HG03095 (cell line): ENCODE measurements around the gene ZBTB39.
A peak's percentile ranks its signal among the peaks of the same experiment; 100 is the strongest.
"Not testable (repeated sequence)": the region's sequence is repeated elsewhere in the genome, so short reads cannot be mapped to it uniquely, and the experiment has no call there.

Experiments used
- ATAC-seq: cut with Tn5 transposase; IDR thresholded peaks from one replicate; pipeline ENCODE4 v1.9.1; 2021; ENCODE audit warnings: moderate library complexity; ENCODE audit not compliant: unreplicated experiment

ZBTB39 gene

GRCh38 chr12:57033431-57033830, 27.1 kb upstream of the ZBTB39 start:
- ATAC-seq, result no peak

GRCh38 chr12:57031789-57032188, 25.4 kb upstream of the ZBTB39 start:
- ATAC-seq, result no peak

DNA sequence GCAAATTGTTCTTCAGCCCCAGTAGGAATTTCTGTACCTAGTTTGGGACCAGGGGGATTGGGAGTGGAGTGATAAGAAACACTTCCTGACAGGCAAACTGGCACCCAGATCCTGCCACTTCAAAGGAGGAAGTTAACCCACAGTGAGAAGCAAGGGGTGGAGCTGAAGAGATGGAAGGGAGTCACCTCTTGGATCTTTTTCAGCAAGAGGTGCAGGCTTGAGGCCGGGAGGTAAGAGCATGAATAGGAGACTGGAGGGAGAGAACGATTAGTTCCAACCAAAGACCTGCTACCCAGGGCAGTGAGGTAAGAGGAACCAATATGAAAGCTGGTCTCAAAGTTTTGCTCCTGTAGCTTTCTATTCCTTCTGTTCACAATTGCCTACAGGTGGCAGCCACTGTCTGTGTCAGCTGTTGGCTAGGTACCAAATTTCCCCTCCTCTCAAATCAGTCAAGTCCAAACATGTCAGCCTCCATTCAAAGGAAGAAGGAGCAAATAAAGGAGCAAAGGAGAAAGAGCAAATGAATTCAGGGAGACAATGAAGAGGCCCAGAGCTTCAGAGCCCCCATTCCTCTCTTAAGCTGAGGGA, 24.9 kb upstream of the ZBTB39 start:
- ATAC-seq, result peak; percentile 59

GRCh38 chr12:57029457-57029856, 23.1 kb upstream of the ZBTB39 start:
- no peak for ATAC-seq

DNA sequence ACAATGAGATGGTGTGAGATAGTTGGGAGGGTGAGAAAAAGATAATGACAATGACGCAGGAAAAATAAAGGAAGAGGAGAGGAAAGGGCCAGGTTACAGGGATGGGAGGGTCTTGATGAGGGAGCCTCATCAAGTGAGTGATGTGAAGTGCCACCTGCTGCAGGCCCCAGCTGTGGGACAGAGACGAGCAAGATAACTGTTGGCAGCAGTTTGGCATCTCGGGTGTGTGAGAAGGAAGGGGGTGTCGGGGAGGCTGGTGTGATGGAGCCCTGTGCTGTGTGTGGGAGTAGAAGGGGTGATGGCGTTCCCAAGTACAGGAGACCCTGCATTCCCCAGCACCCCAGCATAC, 21.4 kb upstream of the ZBTB39 start:
- no peak for ATAC-seq

GRCh38 chr12:57027011-57027804, 20.9 kb upstream of the ZBTB39 start:
- no peak for ATAC-seq

GRCh38 chr12:57025196-57025595, 18.9 kb upstream of the ZBTB39 start:
- ATAC-seq, result no peak

GRCh38 chr12:57022324-57022723, 16.0 kb upstream of the ZBTB39 start:
- ATAC-seq, result not testable (repeated sequence)

- no peak for ATAC-seq
Measured at GRCh38 chr12:57019983-57020719, 13.8 kb upstream of the ZBTB39 start.

DNA sequence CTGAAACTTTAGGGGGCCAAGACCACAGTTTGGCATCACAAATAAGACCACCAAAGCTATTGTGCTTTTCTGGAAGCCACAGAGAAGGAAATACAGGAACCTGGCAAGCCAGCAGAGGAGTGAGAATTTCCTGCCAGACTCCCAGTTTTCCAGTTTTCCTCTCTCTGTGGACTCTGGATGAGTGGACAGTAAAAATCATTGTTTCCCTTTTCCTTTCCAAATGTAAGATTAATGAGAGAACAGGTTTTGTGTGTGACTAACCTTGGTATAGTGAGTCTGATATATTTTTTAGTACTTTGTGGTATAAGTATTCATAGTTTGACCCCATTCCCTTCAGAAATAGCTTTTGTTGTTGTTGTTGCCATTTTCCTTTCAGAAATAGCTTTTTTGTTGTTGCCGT, 12.6 kb upstream of the ZBTB39 start:
- no peak for ATAC-seq

DNA sequence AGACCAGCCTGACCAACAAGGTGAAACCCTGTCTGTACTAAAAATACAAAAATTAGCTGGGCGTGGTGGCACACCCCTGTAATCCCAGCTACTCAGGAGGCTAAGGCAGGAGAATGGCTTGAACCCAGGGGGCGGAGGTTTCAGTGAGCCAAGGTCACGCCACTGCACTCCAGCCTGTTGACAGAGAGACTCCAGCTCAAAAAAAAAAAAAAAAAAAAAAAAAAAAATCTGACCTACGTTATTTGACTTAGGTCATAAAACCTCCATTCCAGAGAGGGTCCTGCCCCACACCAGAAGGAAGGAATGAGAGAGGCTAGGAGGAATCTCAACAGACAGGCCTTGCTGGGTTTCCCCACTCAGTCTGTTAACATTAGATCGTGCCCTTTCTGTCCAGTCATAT, 12.0 kb upstream of the ZBTB39 start:
- ATAC-seq, result not testable (repeated sequence)

- no peak for ATAC-seq
Measured at GRCh38 chr12:57016348-57016747, 10.0 kb upstream of the ZBTB39 start, which contains the start of gene TAC3. TAC3 (minus strand) TSS chr12:57016529; CDS start chr12:57015797, 732 bp downstream.

DNA sequence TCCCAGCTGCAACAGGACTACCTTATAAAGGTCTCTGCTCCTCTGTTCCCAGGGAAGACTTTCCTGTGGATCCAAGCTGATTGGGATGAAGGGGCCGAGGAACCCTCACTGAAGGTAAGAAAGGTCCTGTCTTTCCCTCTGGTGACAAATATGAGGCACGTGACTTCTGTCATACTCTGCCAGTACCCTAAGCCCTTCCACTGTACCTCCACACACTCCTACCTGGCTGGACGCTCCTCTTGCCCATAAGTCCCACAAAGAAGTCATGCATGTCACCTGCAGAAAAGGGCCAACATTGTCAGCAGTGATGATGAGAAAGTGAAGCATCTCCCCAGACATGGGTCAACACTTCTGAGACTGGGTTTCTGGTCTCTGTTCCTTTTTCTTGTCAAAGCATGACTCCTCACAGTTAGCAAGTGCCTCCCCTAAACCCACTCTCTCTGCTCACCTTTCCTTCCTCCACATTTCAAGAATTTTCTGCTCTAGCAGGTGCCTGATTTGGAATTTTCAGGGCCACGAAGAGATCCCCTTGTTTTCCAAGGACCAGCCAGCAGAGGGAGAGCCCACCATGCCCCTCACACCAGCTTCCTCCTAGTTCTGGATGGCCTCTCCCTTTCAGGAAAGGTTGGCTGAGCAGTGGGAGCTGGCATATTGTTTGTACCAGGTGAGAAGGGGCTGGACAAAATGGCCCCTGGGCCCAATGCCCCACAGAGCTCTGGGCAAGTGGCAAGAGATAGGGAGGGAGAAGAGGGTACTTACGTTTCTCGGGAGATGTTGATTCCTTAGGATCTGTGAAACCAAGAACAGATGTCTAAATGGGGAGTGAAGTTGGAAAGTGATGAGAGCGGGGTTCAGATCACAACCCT, 6.5 kb upstream of the ZBTB39 start:
- ATAC-seq, result peak; percentile 80

DNA sequence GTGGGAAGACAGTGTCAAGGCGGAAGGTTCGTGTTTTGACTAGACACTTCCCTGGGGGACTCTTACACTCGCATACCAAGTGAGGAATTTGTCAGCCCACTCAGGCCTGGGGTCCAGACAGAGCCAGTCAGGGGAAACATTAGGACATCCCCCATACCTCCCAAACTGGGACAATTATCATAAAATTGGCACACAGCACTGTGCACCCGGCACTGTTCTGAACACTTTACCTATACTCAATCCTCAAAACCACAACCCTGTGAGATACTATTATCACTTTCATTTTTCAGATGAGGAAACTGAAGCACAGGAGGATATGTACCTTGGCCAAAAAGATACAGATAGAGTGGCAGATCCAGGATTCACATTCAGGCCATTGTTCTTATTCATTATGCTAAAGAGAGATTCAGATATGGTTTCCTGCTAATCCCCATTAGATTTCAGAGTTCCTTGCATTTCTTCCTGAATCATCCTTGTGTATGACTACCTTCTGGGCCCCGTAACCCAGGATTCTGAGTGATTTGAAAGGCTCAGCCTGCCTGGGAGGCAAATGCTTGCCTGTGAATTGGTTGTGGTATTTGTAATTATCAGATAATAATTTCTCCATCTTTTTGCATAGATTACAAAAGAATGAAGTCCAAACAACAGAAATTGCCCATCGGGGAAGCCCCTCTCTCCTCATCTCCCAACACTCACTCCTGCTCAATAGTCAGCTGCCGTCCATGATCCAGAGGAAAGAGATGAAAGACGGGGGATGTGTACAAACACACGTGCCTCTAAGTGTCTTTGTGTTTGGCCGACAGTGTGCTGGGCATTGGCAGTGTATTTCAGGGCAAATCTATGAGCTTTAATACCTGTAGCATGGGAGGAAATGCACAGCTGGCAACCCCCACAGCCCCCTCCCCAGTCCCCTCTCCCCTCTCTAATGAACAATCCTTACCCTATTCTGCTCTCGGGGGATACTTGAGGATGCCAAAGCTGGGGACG, 5.4 kb upstream of the ZBTB39 start:
- ATAC-seq, result no peak

GRCh38 chr12:57010627-57011247, 4.4 kb upstream of the ZBTB39 start:
- ATAC-seq, result no peak

GRCh38 chr12:57009949-57010626, 3.7 kb upstream of the ZBTB39 start:
- no peak for ATAC-seq

GRCh38 chr12:57008178-57008577, 1.8 kb upstream of the ZBTB39 start:
- ATAC-seq, result no peak

DNA sequence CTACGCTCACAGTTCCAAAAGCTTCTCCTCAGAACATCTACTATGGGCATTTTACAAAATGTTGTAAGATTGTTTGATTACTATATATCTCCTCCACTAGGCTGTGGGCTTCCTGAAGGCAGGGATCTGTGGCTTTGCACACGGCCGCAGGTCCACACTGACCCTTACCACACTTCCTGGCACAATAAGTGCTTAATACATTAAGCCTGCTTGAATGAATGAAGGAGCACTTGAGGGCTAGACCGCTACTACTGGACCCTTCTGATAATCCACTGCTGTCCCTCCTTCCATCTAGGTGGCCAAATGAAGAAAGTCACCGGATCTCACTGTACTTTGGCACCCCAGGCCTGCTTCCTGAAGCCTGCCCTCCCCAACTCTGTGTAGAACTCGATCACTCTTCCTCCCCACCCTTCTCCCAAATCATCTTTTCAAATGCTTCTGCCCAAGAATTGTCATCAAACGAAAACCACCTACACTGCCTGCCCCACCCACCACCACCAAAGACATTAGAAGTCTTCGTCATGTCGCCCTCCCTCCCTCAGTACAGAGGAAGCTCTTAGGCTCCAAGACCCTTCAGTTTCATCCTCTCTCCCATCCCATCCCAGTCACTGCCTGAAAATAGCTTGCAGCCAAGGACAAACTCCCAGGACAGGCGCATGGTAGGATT, 596 bp upstream of the ZBTB39 start:
- ATAC-seq, result no peak
